Stimulated activated CD8-positive, alpha-beta memory T cell treated with anti-CD3 and anti-CD28 coated beads, Interleukin-12 subunit alpha, Interleukin-12 subunit beta, amount 100 ng/mL, for 4 hours (primary cell): Measurements from ENCODE around the gene ZNF530.
A peak's percentile ranks its signal among the peaks of the same experiment; 100 is the strongest.

ENCODE experiments used
- DNase-seq: peaks from one replicate; pipeline ENCODE4 v3.0.0-alpha.2; 2020; ENCODE audit warnings: low read depth

ZNF530 gene

GRCh38 chr19:57615346-57615745, 15.7 kb downstream of the ZNF530 start:
- DNase-seq: no peak

GRCh38 chr19:57620673-57621348, 21.1 kb downstream of the ZNF530 start:
- DNase-seq: no peak

GRCh38 chr19:57623091-57623490, 23.4 kb downstream of the ZNF530 start:
- DNase-seq: no peak

- peak; percentile 77 for DNase-seq
Measured at GRCh38 chr19:57632987-57633831, 33.5 kb downstream of the ZNF530 start, which contains the start of gene ZNF211. TSS of gene ZNF211 (plus strand) at chr19:57633168. CDS start at chr19:57633347, 179 bp downstream.

- no peak for DNase-seq
Measured at GRCh38 chr19:57633832-57634131, 34.1 kb downstream of the ZNF530 start.

- DNase-seq: no peak
Measured at GRCh38 chr19:57637379-57637778, 37.7 kb downstream of the ZNF530 start.

- DNase-seq: no peak
Measured at GRCh38 chr19:57641715-57642234, 42.1 kb downstream of the ZNF530 start.

- no peak for DNase-seq
Measured at GRCh38 chr19:57642396-57643046, 42.8 kb downstream of the ZNF530 start.

GRCh38 chr19:57643734-57644133, 44.0 kb downstream of the ZNF530 start:
- no peak for DNase-seq

GRCh38 chr19:57648331-57649003, 48.8 kb downstream of the ZNF530 start:
- DNase-seq: no peak

- DNase-seq: no peak
Measured at GRCh38 chr19:57651654-57651996, 51.9 kb downstream of the ZNF530 start.

GRCh38 chr19:57653689-57654088, 54.0 kb downstream of the ZNF530 start:
- DNase-seq: no peak

GRCh38 chr19:57655443-57655842, 55.8 kb downstream of the ZNF530 start:
- DNase-seq: no peak

- DNase-seq: no peak
Measured at GRCh38 chr19:57656346-57656745, 56.7 kb downstream of the ZNF530 start.
